HepG2 (cell line): Measurements from ENCODE around the gene LSM10. TPM values are rescaled to one million over a fixed set of nuclear protein-coding genes. Genes with fewer than 3 reads are reported as not detected.

Source experiments
- ATAC-seq: fragments of 200-7000 bp; cut with Tn5 transposase; 3 replicates; pipeline ENCODE4 v1.9.1; 2020; ENCODE audit warnings: mild to moderate bottlenecking, moderate library complexity
- BruUV-seq: library from RNA; stranded (reverse); fragments of 400-500 nt; replicated peaks from 2 replicates; lab custom pipeline; 2021; lab: Mats Ljungman, UMichigan
- CTCF ChIA-PET: fragments of 300-600 bp; formaldehyde crosslinking; extraction: SDS; loops from one replicate; lab custom pipeline; 2021; ENCODE audit warnings: low total read pairs, inconsistent platforms, low intra/inter-chr PET ratio; lab: Yijun Ruan, JAX
- POLR2A ChIA-PET: fragments of 350-600 bp; sonication (Branson Sonifier 250); formaldehyde crosslinking; loops from one replicate; lab custom pipeline; 2020; ENCODE audit warnings: antibody characterized with exemption, inconsistent platforms; lab: Yijun Ruan, JAX
- DNase-seq: peaks from one replicate; pipeline ENCODE4 v3.0.0-alpha.2; 2015; ENCODE audit warnings: low spot score
- FAIRE-seq: peaks from 3 replicates; lab custom pipeline; 2011; peaks lifted over from hg19 to GRCh38; lab: Jason Lieb, UNC
- H2AFZ ChIP-seq: one replicate; pipeline ENCODE4 v1.6.1; 2011; ENCODE audit warnings: low read length, inconsistent platforms
- H3K27ac ChIP-seq: fragments of 300-600 bp; 3 replicates; pipeline ENCODE4 v1.8.0; 2011; ENCODE audit warnings: mixed run types, mild to moderate bottlenecking, mixed read lengths, low read length, inconsistent platforms; ENCODE audit not compliant: insufficient read depth; ENCODE audit errors: extremely low read length
- H3K27me3 ChIP-seq, 2 experiments: fragments of 200-600 bp in 1 of 2; 2 replicates in 1 of 2; 3 replicates in 1 of 2; pipeline versions ENCODE4 v1.6.0 to v1.8.0; 2011; ENCODE audit warnings: low read length in 2 of 2, mild to moderate bottlenecking in 2 of 2, moderate library complexity in 2 of 2, inconsistent platforms in 1 of 2; ENCODE audit not compliant: insufficient read depth in 2 of 2, control insufficient read depth in 1 of 2
- H3K36me3 ChIP-seq, 2 experiments: fragments of 200-600 bp in 1 of 2; replicated peaks in 1 of 2; 2 replicates in 1 of 2; 3 replicates in 1 of 2; pipeline versions ENCODE4 v1.5.1 to v1.8.0; 2011; ENCODE audit warnings: low read length in 2 of 2, inconsistent platforms in 1 of 2; ENCODE audit not compliant: insufficient read depth in 2 of 2, control insufficient read depth in 1 of 2
- H3K4me1 ChIP-seq: 2 replicates; pipeline ENCODE4 v1.5.1; 2012; ENCODE audit warnings: low read length, inconsistent platforms; ENCODE audit not compliant: insufficient read depth
- H3K4me2 ChIP-seq: 2 replicates; pipeline ENCODE4 v1.6.0; 2011; ENCODE audit warnings: low read depth, low read length, inconsistent platforms
- H3K4me3 ChIP-seq, 3 experiments: fragments of 200-600 bp in 1 of 3; sonication (generic), shearing (Covaris generic) in 1 of 3; replicated peaks in 1 of 3; 2 replicates each; pipeline ENCODE4 v1.5.1; 2011 to 2016; ENCODE audit warnings: low read length in 3 of 3, inconsistent platforms in 2 of 3, low read depth in 2 of 3, mild to moderate bottlenecking in 2 of 3, control low read depth in 1 of 3, mixed read lengths in 1 of 3; ENCODE audit not compliant: insufficient read depth in 1 of 3
- H3K79me2 ChIP-seq: one replicate; pipeline ENCODE4 v1.6.1; 2011; ENCODE audit warnings: low read length, inconsistent platforms; ENCODE audit not compliant: insufficient read depth
- H3K9ac ChIP-seq: 2 replicates; pipeline ENCODE4 v1.6.0; 2011; ENCODE audit warnings: mild to moderate bottlenecking, low read depth, low read length, inconsistent platforms; ENCODE audit not compliant: insufficient read depth
- H3K9me3 ChIP-seq: 2 replicates; pipeline ENCODE4 v1.5.1; 2012; ENCODE audit warnings: mild to moderate bottlenecking, low read length
- H4K20me1 ChIP-seq: 2 replicates; pipeline ENCODE4 v1.6.0; 2011; ENCODE audit warnings: inconsistent platforms, mild to moderate bottlenecking, low read length, moderate library complexity; ENCODE audit not compliant: insufficient read depth
- ARNT2 ChIP-seq: sonication (generic); formaldehyde crosslinking; IDR thresholded peaks from 2 replicates; pipeline ENCODE4 v1.8.0; 2022; ENCODE audit warnings: mild to moderate bottlenecking, low read depth, missing genetic modification reagents, moderate library complexity
- ATF1 ChIP-seq: IDR thresholded peaks from 2 replicates; pipeline ENCODE4 v1.6.1; 2016; ENCODE audit warnings: mild to moderate bottlenecking, control low read depth
- EEA1 ChIP-seq: sonication (generic); formaldehyde crosslinking; IDR thresholded peaks from 2 replicates; pipeline ENCODE4 v1.5.1; 2020; ENCODE audit warnings: mild to moderate bottlenecking, missing genetic modification reagents, borderline replicate concordance
- FOSL2 ChIP-seq: sonication (generic); formaldehyde crosslinking; IDR thresholded peaks from 2 replicates; pipeline ENCODE4 v1.4.0; 2020; ENCODE audit warnings: missing genetic modification reagents
- FOXO1 ChIP-seq: sonication (generic); formaldehyde crosslinking; IDR thresholded peaks from 2 replicates; pipeline ENCODE4 v1.4.0; 2020; ENCODE audit warnings: missing genetic modification reagents
- HDAC1 ChIP-seq: sonication (generic); formaldehyde crosslinking; IDR thresholded peaks from 2 replicates; pipeline ENCODE4 v1.5.1; 2020; ENCODE audit warnings: mild to moderate bottlenecking, missing genetic modification reagents
- ISL2 ChIP-seq: sonication (generic); formaldehyde crosslinking; IDR thresholded peaks from 2 replicates; pipeline ENCODE4 v1.5.0; 2020; ENCODE audit warnings: missing genetic modification reagents
- MLXIP ChIP-seq: sonication (generic); formaldehyde crosslinking; IDR thresholded peaks from 2 replicates; pipeline ENCODE4 v1.9.0; 2021; ENCODE audit warnings: missing genetic modification reagents, borderline replicate concordance
- MXI1 ChIP-seq: IDR thresholded peaks from 3 replicates; pipeline ENCODE4 v1.6.1; 2012; ENCODE audit warnings: low read depth, low read length, inconsistent platforms, borderline replicate concordance
- NR2F2 ChIP-seq: IDR thresholded peaks from 2 replicates; pipeline ENCODE4 v1.6.1; 2012; ENCODE audit warnings: low read depth, inconsistent platforms, borderline replicate concordance
- RXRB ChIP-seq: IDR thresholded peaks from 2 replicates; pipeline ENCODE4 v1.6.1; 2016; ENCODE audit warnings: borderline replicate concordance, missing genetic modification reagents, missing compliant biosample characterization
- ZFP36L2 ChIP-seq: sonication (generic); formaldehyde crosslinking; IDR thresholded peaks from 2 replicates; pipeline ENCODE4 v1.4.0; 2020; ENCODE audit warnings: missing genetic modification reagents
- ZNF160 ChIP-seq: sonication (generic); formaldehyde crosslinking; IDR thresholded peaks from 2 replicates; pipeline ENCODE4 v1.8.0; 2022; ENCODE audit warnings: mild to moderate bottlenecking, inconsistent platforms, missing genetic modification reagents
- ZNF274 ChIP-seq: sonication (generic); formaldehyde crosslinking; IDR thresholded peaks from 2 replicates; pipeline ENCODE4 v1.5.1; 2020; ENCODE audit warnings: mild to moderate bottlenecking, missing genetic modification reagents
- ZNF350 ChIP-seq: sonication (generic); formaldehyde crosslinking; IDR thresholded peaks from 2 replicates; pipeline ENCODE4 v1.4.0; 2020; ENCODE audit warnings: mild to moderate bottlenecking, low read depth, missing genetic modification reagents, borderline replicate concordance
- ZNF549 ChIP-seq: sonication (generic); formaldehyde crosslinking; IDR thresholded peaks from 2 replicates; pipeline ENCODE4 v1.5.0; 2020; ENCODE audit warnings: missing genetic modification reagents
- WGBS: methylation state at CpG from one replicate; pipeline ENCODE4 v1.1.6; 2017; ENCODE audit warnings: low lambda C conversion rate; 5-methylcytosine and 5-hydroxymethylcytosine counted together
- in situ Hi-C: cut with HindIII; loops from 2 replicates; pipeline ENCODE4 v1.10.0; 2017; ENCODE audit warnings: low pct_unique_long_range_greater_than_20kb; ENCODE audit not compliant: extremely low pct_ligation_motif_present
- intact Hi-C: fragments of 100-400 bp; cut with micrococcal nuclease; formaldehyde crosslinking; loops from one replicate; pipeline ENCODE4 v1.10.0; 2022; ENCODE audit not compliant: unreplicated experiment
- polyA plus RNA-seq, 8 experiments: library from polyadenylated mRNA; depleted of rRNA in 3 of 8; stranded (reverse) in 7 of 8; unstranded in 1 of 8; fragments of >200 nt; fragmentation: Illumina TruSeq in 4 of 8; extraction: Trizol in 4 of 8; gene quantifications; 2 replicates each; pipeline versions ENCODE4 v1.2.1 to v1.2.3, GENCODE V29; 2011 to 2016; ENCODE audit warnings: low read depth in 4 of 8, missing spikeins in 1 of 8, mixed read lengths in 1 of 8; ENCODE audit not compliant: insufficient read depth in 1 of 8
- total RNA-seq, 5 experiments: library from RNA; depleted of rRNA; stranded (reverse); fragments of >200 nt; fragmentation: Illumina TruSeq; extraction: Trizol; gene quantifications; 2 replicates each; pipeline ENCODE4 v1.2.3, GENCODE V29; 2016; ENCODE audit warnings: low read depth in 1 of 5

The LSM10 gene
- total and polyA plus RNA-seq, 2 of the 13 experiments (the other 11 are each of a cell fraction or from before 2014, with no cell fraction given): 14.0 to 52.0 TPM

- TF ChIP-seq EEA1: no peak
- TF ChIP-seq ZNF274 (CRISPR knock-in tag): no peak
- 0 out of 2 replicates have a peak, but pooled peaks have one; percentile 8 for TF ChIP-seq ARNT2 (CRISPR knock-in tag)
- no peak for TF ChIP-seq FOXO1 (CRISPR knock-in tag)
- TF ChIP-seq ISL2 (CRISPR knock-in tag): no peak
- no peak for TF ChIP-seq FOSL2 (CRISPR knock-in tag)
Measured at GRCh38 chr1:36387141-36387949, 10.4 kb downstream of the LSM10 start (continued).

GRCh38 chr1:36386265-36387140, 11.2 kb downstream of the LSM10 start:
- Histone ChIP-seq H3K27me3 (no peaks in the 10 kb centered on the region; a peak in 1 of 5 replicates), H3K4me1 (peaks cover 51% of the 10 kb centered on the region), H3K4me2 (peak overlapping the region; percentile 99), H3K27ac (peak overlapping the region; percentile 99), H3K9ac (peak overlapping the region; percentile 97), H2AFZ (no peak overlapping the region), H3K79me2 (peaks cover 38% of the 10 kb centered on the region), H3K4me3 (peak overlapping the region; percentile 61 to 76 (median 73)), H3K9me3 (no peaks in the 10 kb centered on the region), H3K36me3 (peaks cover 1 to 7% of the 10 kb centered on the region in 2 experiments; a peak in 3 of 5 replicates), H4K20me1 (peaks cover 4% of the 10 kb centered on the region; the same call in 1 of the 2 replicates)
- ATAC-seq: peak; percentile 60
- ChIA-PET POLR2A (interaction anchor here (0.5 to 9.5 kb wide), 19 partner anchors 13 to 237 kb away, joined by 3 to 391 read pairs (median 6); partner anchors contain the start of genes CSF3R, EVA1B, LSM10 and MRPS15), CTCF (no interaction called here)
- no peak for FAIRE-seq
- WGBS: 1% methylated on average over 13 of the region's 14 CpGs
- intact Hi-C loops: loop anchor here (1.0 kb wide), 1 partner anchor 11 kb away; the partner anchor contains the start of gene LSM10
- peak; percentile 95 for DNase-seq
- in situ Hi-C loops: no loop called here
- TSS peak; percentile 85 for BruUV-seq
- TF ChIP-seq ZNF549 (CRISPR knock-in tag): no peak
- TF ChIP-seq MXI1: peak; percentile 83; the same call in 2 of the 3 replicates
- no peak for TF ChIP-seq ZNF160
- TF ChIP-seq ATF1: no peak; the same call in 1 of the 2 replicates
- no peak for TF ChIP-seq NR2F2
- TF ChIP-seq MLXIP (CRISPR knock-in tag): no peak
- TF ChIP-seq ZFP36L2: no peak
- TF ChIP-seq HDAC1 (CRISPR knock-in tag): peak; percentile 75
- peak; percentile 79 for TF ChIP-seq RXRB (CRISPR knock-in tag)
- TF ChIP-seq ZNF350 (CRISPR knock-in tag): peak; percentile 82
